Panc1 (cell line): Measurements from ENCODE around the gene TOP2A.

Experiments used
- POLR2AphosphoS5 ChIP-seq: IDR thresholded peaks from 2 replicates; pipeline ENCODE4 v1.6.1; 2012; ENCODE audit warnings: mild to moderate bottlenecking, low read depth, low read length, moderate library complexity
- SIN3A ChIP-seq: IDR thresholded peaks from 2 replicates; pipeline ENCODE4 v1.6.1; 2012; ENCODE audit warnings: low read depth, mild to moderate bottlenecking, low read length, moderate library complexity, borderline replicate concordance; ENCODE audit not compliant: insufficient read depth
- TCF7L2 ChIP-seq: IDR thresholded peaks from 2 replicates; pipeline ENCODE4 v1.6.1; 2011; ENCODE audit warnings: mild to moderate bottlenecking, low read depth, low read length, inconsistent platforms
- TF ChIP-seq, protein P1 (sequence below): fragments of 450-650 bp; IDR thresholded peaks from 2 replicates; pipeline ENCODE4 v1.5.1; 2017; ENCODE audit warnings: mild to moderate bottlenecking

DNA sequence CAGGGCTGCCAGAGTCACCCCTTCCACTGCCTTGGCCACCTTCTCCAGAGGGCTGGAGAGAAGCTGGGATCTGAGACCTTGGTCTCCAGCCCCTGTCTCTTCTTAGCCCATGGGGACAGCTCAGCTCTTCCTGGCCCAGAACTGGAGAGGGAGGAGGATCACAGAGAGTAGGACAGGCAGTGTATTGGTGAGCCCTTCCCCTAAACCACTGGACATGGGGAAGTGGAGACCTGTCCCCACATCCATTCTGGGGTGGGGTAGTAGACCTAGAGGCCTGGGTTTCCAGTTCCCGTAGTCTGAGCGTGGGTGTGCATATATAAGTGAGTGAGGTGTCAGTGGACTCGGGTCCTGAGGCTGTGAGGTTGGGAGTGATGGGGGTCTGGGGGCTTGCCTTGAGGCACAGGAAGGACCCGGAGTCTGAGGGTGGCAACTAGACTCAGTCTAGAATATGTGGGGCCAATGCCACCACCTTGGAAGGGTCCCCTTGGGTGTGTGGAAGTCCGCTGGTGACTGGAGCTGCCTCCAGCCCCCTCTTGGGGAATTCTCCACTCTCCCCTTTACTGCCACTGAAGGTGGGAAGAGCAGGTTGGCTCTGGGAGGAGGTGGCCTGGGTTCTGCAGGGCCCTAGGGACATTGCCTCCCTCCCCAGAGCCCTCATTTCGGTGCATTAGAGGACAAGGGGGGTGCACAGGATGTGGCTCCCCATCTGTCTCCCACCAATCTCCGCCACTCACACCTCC lies 73.1 kb downstream of the TOP2A start:
- TF ChIP-seq, protein P1, sequence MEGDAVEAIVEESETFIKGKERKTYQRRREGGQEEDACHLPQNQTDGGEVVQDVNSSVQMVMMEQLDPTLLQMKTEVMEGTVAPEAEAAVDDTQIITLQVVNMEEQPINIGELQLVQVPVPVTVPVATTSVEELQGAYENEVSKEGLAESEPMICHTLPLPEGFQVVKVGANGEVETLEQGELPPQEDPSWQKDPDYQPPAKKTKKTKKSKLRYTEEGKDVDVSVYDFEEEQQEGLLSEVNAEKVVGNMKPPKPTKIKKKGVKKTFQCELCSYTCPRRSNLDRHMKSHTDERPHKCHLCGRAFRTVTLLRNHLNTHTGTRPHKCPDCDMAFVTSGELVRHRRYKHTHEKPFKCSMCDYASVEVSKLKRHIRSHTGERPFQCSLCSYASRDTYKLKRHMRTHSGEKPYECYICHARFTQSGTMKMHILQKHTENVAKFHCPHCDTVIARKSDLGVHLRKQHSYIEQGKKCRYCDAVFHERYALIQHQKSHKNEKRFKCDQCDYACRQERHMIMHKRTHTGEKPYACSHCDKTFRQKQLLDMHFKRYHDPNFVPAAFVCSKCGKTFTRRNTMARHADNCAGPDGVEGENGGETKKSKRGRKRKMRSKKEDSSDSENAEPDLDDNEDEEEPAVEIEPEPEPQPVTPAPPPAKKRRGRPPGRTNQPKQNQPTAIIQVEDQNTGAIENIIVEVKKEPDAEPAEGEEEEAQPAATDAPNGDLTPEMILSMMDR: no peak
- TF ChIP-seq POLR2AphosphoS5 (no peak), SIN3A (no peak), TCF7L2 (no peak)
